ENCODE measurements around the gene EXOSC1.
"Not testable (repeated sequence)": the region's sequence is repeated elsewhere in the genome, so short reads cannot be mapped to it uniquely, and the experiment has no call there.

Gene EXOSC1

DNA sequence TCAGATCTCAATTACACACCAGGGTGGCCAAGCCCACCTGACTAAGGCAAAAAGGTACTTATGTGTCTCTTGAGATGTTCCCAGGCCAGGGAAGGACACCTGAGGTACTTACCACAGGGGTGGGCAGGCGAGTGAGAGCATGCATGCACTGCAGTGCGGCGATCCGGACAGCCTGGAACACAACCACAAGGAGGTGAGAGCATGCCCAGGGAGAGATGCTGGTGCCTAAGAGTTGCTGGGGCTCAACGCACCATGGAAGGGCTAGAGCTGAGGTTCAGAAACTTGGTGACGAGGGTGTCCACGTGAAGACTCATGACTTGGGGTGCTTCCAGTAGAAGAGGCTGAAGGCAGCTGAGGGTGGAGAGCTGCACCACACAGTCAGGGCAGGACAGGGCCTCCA is 13.3 kb upstream of the EXOSC1 start:
- no peak for DNase-seq (ENCODE audit: low read depth)

DNA sequence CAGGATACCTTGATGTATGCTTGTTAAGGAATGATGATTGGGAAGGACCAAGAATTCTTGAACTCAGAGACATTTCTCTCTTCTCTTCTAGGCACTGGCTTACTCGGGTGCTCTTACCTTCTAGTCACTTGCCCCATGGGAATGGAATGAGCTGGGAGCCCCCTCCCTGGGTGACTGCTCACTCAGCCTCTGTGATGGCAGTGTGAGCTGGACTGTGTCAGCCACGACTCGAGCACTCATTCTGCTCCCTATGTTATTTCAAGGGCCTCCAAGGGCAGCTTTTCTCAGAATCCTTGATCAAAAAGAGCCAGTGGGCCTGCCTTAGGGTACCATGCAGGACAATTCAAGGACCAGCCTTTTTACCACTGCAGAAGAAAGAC is 10.9 kb upstream of the EXOSC1 start:
- DNase-seq (ENCODE audit: low read depth), result no peak

DNA sequence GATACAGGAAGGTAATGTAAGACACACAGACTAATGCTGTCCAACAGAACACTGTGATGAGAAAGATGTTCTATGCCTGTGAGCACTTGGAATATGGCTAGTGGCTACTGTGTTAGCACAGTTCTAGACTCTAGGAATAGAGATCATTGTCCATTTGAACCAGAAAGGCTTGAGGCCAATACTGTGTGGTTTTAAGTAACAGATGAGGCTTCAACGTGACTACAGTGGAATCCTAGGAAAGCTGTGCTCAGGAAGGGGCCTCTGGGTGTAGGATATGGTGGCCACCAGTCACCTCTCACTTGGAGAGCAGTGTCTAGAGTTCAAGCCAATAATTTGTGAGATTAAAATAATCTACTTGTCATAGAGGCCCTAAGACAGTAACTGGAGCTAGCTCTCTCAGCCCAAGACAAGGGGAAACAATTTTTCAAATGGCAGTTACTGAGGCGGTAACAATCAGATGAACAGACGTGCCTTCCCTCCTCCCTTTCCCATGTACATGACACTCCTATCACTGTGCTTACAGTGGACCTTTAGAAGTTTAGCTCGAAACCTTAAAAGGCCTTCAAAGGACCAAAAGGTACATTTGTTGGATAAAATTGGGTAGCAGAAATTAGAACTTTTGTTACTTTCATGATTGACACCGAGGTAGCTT is 10.4 kb upstream of the EXOSC1 start:
- DNase-seq (ENCODE audit: low read depth), result no peak

DNA sequence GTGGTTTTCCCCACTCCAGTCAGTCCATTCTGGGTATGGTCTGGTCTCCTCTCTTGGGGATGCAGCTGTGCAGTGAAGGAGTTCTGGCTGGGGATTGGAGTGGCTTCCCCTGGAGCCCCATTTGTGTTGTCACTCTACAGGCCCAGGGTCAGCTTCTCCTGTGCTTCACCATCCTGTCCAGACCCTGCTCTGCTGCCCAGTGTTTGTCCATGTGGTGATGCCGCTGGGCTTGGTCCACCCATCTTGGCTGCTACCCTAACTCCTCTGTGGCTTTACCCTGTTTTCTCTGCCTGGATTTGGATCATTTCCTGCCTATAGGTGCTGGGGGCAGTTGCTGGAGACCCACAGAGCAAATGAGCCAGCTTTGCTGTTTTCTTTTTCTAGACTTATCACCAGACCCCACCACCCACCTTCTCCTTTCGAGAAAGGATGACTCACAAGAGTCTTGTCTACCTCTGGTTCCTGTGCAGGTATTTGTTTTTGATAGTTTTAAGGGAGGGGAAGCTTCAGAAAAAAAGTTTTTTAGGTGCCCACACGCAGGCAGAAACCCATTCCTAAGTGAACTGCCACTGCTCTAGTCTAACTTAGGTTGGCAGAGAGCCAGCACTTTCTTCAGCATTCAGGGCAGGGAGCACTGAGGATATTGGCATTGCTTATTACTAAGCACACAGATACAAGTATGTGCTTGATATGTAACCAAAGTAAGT is 8.7 kb upstream of the EXOSC1 start:
- DNase-seq (ENCODE audit: low read depth), result no peak

GRCh38 chr10:97452352-97452751 is 6.5 kb upstream of the EXOSC1 start:
- no peak for DNase-seq (ENCODE audit: low read depth)

- no peak for DNase-seq (ENCODE audit: low read depth)
Observed at GRCh38 chr10:97451605-97452004, 5.8 kb upstream of the EXOSC1 start.

- no peak for DNase-seq (ENCODE audit: low read depth)
Observed at GRCh38 chr10:97450828-97451227, 5.0 kb upstream of the EXOSC1 start.

DNA sequence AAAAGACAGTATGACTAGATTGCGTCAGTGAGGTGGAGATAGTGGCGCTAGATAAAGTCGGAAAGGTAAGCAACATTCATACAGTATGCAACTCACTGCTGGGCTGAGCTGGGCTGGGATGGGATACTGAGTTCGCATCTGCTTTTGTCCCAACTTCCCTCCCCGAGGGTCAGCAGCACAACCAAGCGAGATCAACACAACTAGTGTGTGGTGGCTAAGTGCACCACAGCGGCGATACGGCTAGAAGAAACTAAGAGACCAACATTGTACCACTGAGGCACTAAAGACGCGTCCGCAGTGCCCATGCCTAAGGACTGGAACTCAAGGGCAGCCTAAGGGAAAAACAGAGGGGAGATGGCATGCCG is 467 bp downstream of the EXOSC1 start:
- DNase-seq (ENCODE audit: low read depth), result no peak

GRCh38 chr10:97444212-97444611 is 1.6 kb downstream of the EXOSC1 start:
- DNase-seq (ENCODE audit: low read depth), result no peak

DNA sequence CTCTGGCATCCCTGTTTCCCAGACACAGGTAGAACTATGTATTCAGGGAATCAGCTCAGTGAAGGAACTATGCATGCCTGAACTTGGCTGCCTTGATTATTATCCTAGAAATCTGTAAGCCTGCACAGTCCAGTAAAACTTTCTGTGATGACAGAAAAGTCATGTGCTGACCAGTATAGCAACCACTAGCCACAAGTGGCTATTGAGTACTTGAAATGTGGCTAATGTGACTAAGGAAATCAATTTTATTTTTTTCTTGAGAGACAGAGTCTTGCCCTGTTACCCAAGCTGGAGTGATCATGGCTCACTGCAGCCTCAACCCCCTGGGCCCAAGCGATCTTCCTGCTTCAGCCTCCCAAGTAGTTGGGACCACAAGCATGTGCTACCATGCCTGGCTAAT is 3.5 kb downstream of the EXOSC1 start:
- DNase-seq (ENCODE audit: low read depth), result no peak

DNA sequence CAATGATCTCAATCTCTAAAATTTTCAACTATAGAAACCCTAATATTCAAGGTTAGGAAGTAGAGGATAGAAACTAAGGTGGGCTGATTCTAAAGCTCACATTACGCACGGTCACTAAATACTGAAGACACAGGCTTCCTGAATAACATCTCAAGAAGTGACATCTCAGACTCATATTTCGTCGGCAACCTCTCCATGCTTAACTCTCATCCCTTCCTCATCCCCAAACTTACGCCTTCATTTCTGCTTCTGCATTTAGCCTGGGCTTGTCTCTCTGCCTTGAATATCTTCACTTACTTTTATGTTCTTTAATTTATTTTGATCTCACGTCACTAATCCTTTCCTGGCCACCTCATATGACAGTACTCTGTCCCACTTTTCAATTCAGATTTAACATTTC is 10.6 kb downstream of the EXOSC1 start:
- no peak for DNase-seq (ENCODE audit: low read depth)

- DNase-seq (ENCODE audit: low read depth), result no peak
Observed at GRCh38 chr10:97434557-97434956, 11.2 kb downstream of the EXOSC1 start.

GRCh38 chr10:97434055-97434454 is 11.8 kb downstream of the EXOSC1 start:
- no peak for DNase-seq (ENCODE audit: low read depth)

GRCh38 chr10:97428572-97428981 is 17.2 kb downstream of the EXOSC1 start:
- no peak for DNase-seq (ENCODE audit: low read depth)

GRCh38 chr10:97427571-97428179 is 18.1 kb downstream of the EXOSC1 start:
- no peak for DNase-seq (ENCODE audit: low read depth)

- DNase-seq (ENCODE audit: low read depth), result no peak
Observed at GRCh38 chr10:97426776-97427570, 18.8 kb downstream of the EXOSC1 start.

- DNase-seq (ENCODE audit: low read depth), result peak; percentile 95
Observed at GRCh38 chr10:97425964-97426775, 19.6 kb downstream of the EXOSC1 start, which contains the start of gene PGAM1. TSS of gene PGAM1 (plus strand) at chr10:97426191. CDS start at chr10:97426308, 117 bp downstream.

DNA sequence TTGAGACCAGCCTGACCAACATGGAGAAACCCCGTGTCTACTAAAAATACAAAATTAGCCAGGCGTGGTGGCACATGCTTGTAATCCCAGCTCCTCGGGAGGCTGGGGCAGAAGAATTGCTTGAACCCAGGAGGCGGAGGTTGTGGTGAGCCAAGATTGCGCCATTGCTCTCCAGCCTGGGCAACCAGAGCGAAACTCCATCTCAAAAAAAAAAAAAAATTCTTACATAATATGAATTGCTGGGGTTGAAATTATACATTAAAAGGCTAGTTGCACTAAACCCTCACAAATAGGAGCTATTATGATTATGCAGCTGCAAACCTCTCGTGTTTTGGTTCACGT is 22.1 kb downstream of the EXOSC1 start:
- not testable (repeated sequence) for DNase-seq (ENCODE audit: low read depth)

DNA sequence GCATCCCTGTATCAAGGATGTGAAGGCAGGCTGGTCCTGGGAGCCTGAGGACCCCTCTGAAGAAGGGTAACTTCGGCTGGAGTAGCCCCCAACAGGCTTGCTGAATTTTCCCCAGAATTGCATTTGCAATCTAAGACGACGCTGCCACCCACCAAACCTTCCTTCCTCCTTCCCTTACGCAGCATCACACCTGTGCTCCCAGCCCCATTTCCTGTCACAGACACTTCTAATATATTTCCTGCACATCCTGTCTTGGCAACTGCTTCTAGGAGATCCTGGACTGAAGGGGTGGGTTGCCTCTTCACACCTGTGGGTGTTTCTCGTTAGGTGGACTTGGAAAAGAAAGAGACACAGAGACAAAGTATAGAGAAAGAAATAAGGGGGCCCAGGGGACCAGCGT is 29.2 kb downstream of the EXOSC1 start:
- no peak for DNase-seq (ENCODE audit: low read depth)

- DNase-seq (ENCODE audit: low read depth), result no peak
Observed at GRCh38 chr10:97412891-97413304, 32.9 kb downstream of the EXOSC1 start.

GRCh38 chr10:97411406-97411805 is 34.4 kb downstream of the EXOSC1 start:
- DNase-seq (ENCODE audit: low read depth), result no peak

- no peak for DNase-seq (ENCODE audit: low read depth)
Observed at GRCh38 chr10:97408496-97408992, 37.3 kb downstream of the EXOSC1 start.

Data from activated T-helper 1 cell treated with Interleukin-2 at 50 U/mL for 16 hours (primary cell).